ENCODE results near the gene TNIK. TPM values are rescaled to one million over a fixed set of nuclear protein-coding genes. Genes with fewer than 3 reads are reported as not detected.

TNIK gene
- polyA plus RNA-seq, 1 donor from 2014 or later: 19.3 TPM

DNA sequence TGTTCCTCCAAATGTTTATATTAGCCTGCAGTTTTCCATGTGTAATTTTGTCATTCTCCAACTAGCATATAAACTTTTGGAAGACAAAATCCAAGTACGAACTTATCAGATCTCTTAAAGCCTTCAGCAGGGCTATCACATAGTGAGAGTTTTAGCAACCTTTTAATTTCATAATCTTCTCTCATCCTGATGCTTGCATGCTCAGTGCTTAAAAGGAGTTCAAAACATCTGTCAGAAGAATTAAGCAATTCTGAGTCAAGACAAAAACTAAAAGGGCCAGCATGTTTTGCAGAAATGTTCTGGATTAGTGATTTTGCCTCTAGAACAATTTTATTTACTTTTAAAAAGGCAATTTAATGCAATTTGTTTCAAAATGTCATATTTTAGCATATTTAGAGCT is 360.3 kb downstream of the TNIK start:
- no peaks in the 10 kb centered on the region for H3K36me3 ChIP-seq (ENCODE audit: insufficient read depth, low read length)
- H3K27ac ChIP-seq (ENCODE audit: low read length): no peak overlapping the region
- H3K4me3 ChIP-seq (ENCODE audit: low read length): no peak overlapping the region
- H3K9ac ChIP-seq (ENCODE audit: low read length): no peak overlapping the region
- no peaks in the 10 kb centered on the region for H3K27me3 ChIP-seq (ENCODE audit: insufficient read depth, low read depth, low read length)
- no peak overlapping the region for H2AFZ ChIP-seq (ENCODE audit: low read depth, low read length)
- no peaks in the 10 kb centered on the region for H3K9me2 ChIP-seq (ENCODE audit: insufficient read depth, low read length)
- no peaks in the 10 kb centered on the region for H3K79me2 ChIP-seq (replicated peaks; ENCODE audit: insufficient read depth, low read length)
- H4K20me1 ChIP-seq (ENCODE audit: insufficient read depth): no peaks in the 10 kb centered on the region
- H3F3A ChIP-seq (ENCODE audit: insufficient read depth, low read length, poor library complexity, severe bottlenecking): no peaks in the 10 kb centered on the region
- TF ChIP-seq TAF1 (IDR thresholded peaks at IDR 0.05; ENCODE audit: low read depth): no peak
- TF ChIP-seq, protein P1, sequence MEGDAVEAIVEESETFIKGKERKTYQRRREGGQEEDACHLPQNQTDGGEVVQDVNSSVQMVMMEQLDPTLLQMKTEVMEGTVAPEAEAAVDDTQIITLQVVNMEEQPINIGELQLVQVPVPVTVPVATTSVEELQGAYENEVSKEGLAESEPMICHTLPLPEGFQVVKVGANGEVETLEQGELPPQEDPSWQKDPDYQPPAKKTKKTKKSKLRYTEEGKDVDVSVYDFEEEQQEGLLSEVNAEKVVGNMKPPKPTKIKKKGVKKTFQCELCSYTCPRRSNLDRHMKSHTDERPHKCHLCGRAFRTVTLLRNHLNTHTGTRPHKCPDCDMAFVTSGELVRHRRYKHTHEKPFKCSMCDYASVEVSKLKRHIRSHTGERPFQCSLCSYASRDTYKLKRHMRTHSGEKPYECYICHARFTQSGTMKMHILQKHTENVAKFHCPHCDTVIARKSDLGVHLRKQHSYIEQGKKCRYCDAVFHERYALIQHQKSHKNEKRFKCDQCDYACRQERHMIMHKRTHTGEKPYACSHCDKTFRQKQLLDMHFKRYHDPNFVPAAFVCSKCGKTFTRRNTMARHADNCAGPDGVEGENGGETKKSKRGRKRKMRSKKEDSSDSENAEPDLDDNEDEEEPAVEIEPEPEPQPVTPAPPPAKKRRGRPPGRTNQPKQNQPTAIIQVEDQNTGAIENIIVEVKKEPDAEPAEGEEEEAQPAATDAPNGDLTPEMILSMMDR (IDR thresholded peaks at IDR 0.05; ENCODE audit: poor library complexity, severe bottlenecking): no peak
- no peak for TF ChIP-seq POLR2AphosphoS5 (IDR thresholded peaks at IDR 0.05)
- no peak for TF ChIP-seq MXI1 (conservative IDR thresholded peaks at IDR 0.05; ENCODE audit: poor library complexity, severe bottlenecking)
- TF ChIP-seq, protein P2, sequence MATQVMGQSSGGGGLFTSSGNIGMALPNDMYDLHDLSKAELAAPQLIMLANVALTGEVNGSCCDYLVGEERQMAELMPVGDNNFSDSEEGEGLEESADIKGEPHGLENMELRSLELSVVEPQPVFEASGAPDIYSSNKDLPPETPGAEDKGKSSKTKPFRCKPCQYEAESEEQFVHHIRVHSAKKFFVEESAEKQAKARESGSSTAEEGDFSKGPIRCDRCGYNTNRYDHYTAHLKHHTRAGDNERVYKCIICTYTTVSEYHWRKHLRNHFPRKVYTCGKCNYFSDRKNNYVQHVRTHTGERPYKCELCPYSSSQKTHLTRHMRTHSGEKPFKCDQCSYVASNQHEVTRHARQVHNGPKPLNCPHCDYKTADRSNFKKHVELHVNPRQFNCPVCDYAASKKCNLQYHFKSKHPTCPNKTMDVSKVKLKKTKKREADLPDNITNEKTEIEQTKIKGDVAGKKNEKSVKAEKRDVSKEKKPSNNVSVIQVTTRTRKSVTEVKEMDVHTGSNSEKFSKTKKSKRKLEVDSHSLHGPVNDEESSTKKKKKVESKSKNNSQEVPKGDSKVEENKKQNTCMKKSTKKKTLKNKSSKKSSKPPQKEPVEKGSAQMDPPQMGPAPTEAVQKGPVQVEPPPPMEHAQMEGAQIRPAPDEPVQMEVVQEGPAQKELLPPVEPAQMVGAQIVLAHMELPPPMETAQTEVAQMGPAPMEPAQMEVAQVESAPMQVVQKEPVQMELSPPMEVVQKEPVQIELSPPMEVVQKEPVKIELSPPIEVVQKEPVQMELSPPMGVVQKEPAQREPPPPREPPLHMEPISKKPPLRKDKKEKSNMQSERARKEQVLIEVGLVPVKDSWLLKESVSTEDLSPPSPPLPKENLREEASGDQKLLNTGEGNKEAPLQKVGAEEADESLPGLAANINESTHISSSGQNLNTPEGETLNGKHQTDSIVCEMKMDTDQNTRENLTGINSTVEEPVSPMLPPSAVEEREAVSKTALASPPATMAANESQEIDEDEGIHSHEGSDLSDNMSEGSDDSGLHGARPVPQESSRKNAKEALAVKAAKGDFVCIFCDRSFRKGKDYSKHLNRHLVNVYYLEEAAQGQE (IDR thresholded peaks at IDR 0.05; ENCODE audit: borderline replicate concordance): no peak
- TF ChIP-seq EP300 (conservative IDR thresholded peaks at IDR 0.05; ENCODE audit: poor library complexity, severe bottlenecking): no peak
- no peak for TF ChIP-seq RAD21 (conservative IDR thresholded peaks at IDR 0.05)
- no peak for TF ChIP-seq SMC3 (conservative IDR thresholded peaks at IDR 0.05; ENCODE audit: poor library complexity)
- TF ChIP-seq EZH2 (IDR thresholded peaks at IDR 0.05; ENCODE audit: borderline replicate concordance, insufficient read depth, low read length, poor library complexity, severe bottlenecking): no peak
- no peaks in the 10 kb centered on the region for H3K9me3 ChIP-seq (ENCODE audit: low read length)
- no peak overlapping the region for H3K4me2 ChIP-seq (ENCODE audit: low read length)

DNA sequence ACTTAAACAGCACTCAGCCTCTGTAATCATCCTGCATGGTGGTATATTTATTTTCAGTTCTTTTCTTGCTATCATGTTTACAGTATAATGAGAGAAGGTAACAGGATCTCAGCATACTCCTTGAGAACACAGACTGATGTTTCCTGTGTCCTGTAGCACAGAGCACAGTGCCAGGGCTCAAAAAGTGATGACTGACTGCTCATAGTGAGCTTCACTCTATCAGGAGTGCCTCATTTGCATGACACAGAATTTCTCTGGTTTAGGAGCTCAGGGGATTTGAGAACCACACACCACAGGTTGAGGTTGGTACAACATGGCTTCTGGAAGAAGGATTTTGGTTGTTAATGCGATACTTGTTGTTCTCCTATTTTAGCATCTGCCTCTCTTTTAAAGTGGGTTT is 365.1 kb downstream of the TNIK start:
- Histone ChIP-seq H3K36me3 (ENCODE audit: insufficient read depth, low read length) (no peaks in the 10 kb centered on the region), H3K27ac (ENCODE audit: low read length) (no peak overlapping the region), H3K4me2 (ENCODE audit: low read length) (no peak overlapping the region), H3K27me3 (ENCODE audit: insufficient read depth, low read depth, low read length) (no peaks in the 10 kb centered on the region), H4K20me1 (ENCODE audit: insufficient read depth) (no peaks in the 10 kb centered on the region), H2AFZ (ENCODE audit: low read depth, low read length) (no peak overlapping the region), H3K9me2 (ENCODE audit: insufficient read depth, low read length) (no peaks in the 10 kb centered on the region), H3K4me3 (ENCODE audit: low read length) (no peak overlapping the region), H3K79me2 (replicated peaks; ENCODE audit: insufficient read depth, low read length) (no peaks in the 10 kb centered on the region), H3F3A (ENCODE audit: insufficient read depth, low read length, poor library complexity, severe bottlenecking) (no peaks in the 10 kb centered on the region), H3K9ac (ENCODE audit: low read length) (no peak overlapping the region), H3K9me3 (ENCODE audit: low read length) (no peaks in the 10 kb centered on the region)
- TF ChIP-seq TAF1 (IDR thresholded peaks at IDR 0.05; ENCODE audit: low read depth): no peak
- no peak for TF ChIP-seq MXI1 (conservative IDR thresholded peaks at IDR 0.05; ENCODE audit: poor library complexity, severe bottlenecking)
- TF ChIP-seq RAD21 (conservative IDR thresholded peaks at IDR 0.05): no peak
- no peak for TF ChIP-seq SMC3 (conservative IDR thresholded peaks at IDR 0.05; ENCODE audit: poor library complexity)
- TF ChIP-seq EZH2 (IDR thresholded peaks at IDR 0.05; ENCODE audit: borderline replicate concordance, insufficient read depth, low read length, poor library complexity, severe bottlenecking): no peak
- no peak for TF ChIP-seq POLR2AphosphoS5 (IDR thresholded peaks at IDR 0.05)
- no peak for TF ChIP-seq EP300 (conservative IDR thresholded peaks at IDR 0.05; ENCODE audit: poor library complexity, severe bottlenecking)
- TF ChIP-seq, protein P1 (IDR thresholded peaks at IDR 0.05; ENCODE audit: poor library complexity, severe bottlenecking): no peak
- TF ChIP-seq, protein P2 (IDR thresholded peaks at IDR 0.05; ENCODE audit: borderline replicate concordance): no peak
